HepG2 (cell line): ENCODE results near the gene RPAP3. TPM values are rescaled to one million over a fixed set of nuclear protein-coding genes. Genes with fewer than 3 reads are reported as not detected.

Experiments used
- ATAC-seq: fragments of 200-7000 bp; cut with Tn5 transposase; 3 replicates; pipeline ENCODE4 v1.9.1; 2020; ENCODE audit warnings: mild to moderate bottlenecking, moderate library complexity
- BruUV-seq: library from RNA; stranded (reverse); fragments of 400-500 nt; replicated peaks from 2 replicates; lab custom pipeline; 2021; lab: Mats Ljungman, UMichigan
- CTCF ChIA-PET: fragments of 300-600 bp; formaldehyde crosslinking; extraction: SDS; loops from one replicate; lab custom pipeline; 2021; ENCODE audit warnings: low total read pairs, inconsistent platforms, low intra/inter-chr PET ratio; lab: Yijun Ruan, JAX
- POLR2A ChIA-PET: fragments of 350-600 bp; sonication (Branson Sonifier 250); formaldehyde crosslinking; loops from one replicate; lab custom pipeline; 2020; ENCODE audit warnings: antibody characterized with exemption, inconsistent platforms; lab: Yijun Ruan, JAX
- DNase-seq: peaks from one replicate; pipeline ENCODE4 v3.0.0-alpha.2; 2015; ENCODE audit warnings: low spot score
- FAIRE-seq: peaks from 3 replicates; lab custom pipeline; 2011; peaks lifted over from hg19 to GRCh38; lab: Jason Lieb, UNC
- H2AFZ ChIP-seq: one replicate; pipeline ENCODE4 v1.6.1; 2011; ENCODE audit warnings: low read length, inconsistent platforms
- H3K27ac ChIP-seq: fragments of 300-600 bp; 3 replicates; pipeline ENCODE4 v1.8.0; 2011; ENCODE audit warnings: mixed run types, mild to moderate bottlenecking, mixed read lengths, low read length, inconsistent platforms; ENCODE audit not compliant: insufficient read depth; ENCODE audit errors: extremely low read length
- H3K27me3 ChIP-seq, 2 experiments: fragments of 200-600 bp in 1 of 2; 2 replicates in 1 of 2; 3 replicates in 1 of 2; pipeline versions ENCODE4 v1.6.0 to v1.8.0; 2011; ENCODE audit warnings: low read length in 2 of 2, mild to moderate bottlenecking in 2 of 2, moderate library complexity in 2 of 2, inconsistent platforms in 1 of 2; ENCODE audit not compliant: insufficient read depth in 2 of 2, control insufficient read depth in 1 of 2
- H3K36me3 ChIP-seq, 2 experiments: fragments of 200-600 bp in 1 of 2; replicated peaks in 1 of 2; 2 replicates in 1 of 2; 3 replicates in 1 of 2; pipeline versions ENCODE4 v1.5.1 to v1.8.0; 2011; ENCODE audit warnings: low read length in 2 of 2, inconsistent platforms in 1 of 2; ENCODE audit not compliant: insufficient read depth in 2 of 2, control insufficient read depth in 1 of 2
- H3K4me1 ChIP-seq: 2 replicates; pipeline ENCODE4 v1.5.1; 2012; ENCODE audit warnings: low read length, inconsistent platforms; ENCODE audit not compliant: insufficient read depth
- H3K4me2 ChIP-seq: 2 replicates; pipeline ENCODE4 v1.6.0; 2011; ENCODE audit warnings: low read depth, low read length, inconsistent platforms
- H3K4me3 ChIP-seq, 3 experiments: fragments of 200-600 bp in 1 of 3; sonication (generic), shearing (Covaris generic) in 1 of 3; replicated peaks in 1 of 3; 2 replicates each; pipeline ENCODE4 v1.5.1; 2011 to 2016; ENCODE audit warnings: low read length in 3 of 3, inconsistent platforms in 2 of 3, low read depth in 2 of 3, mild to moderate bottlenecking in 2 of 3, control low read depth in 1 of 3, mixed read lengths in 1 of 3; ENCODE audit not compliant: insufficient read depth in 1 of 3
- H3K79me2 ChIP-seq: one replicate; pipeline ENCODE4 v1.6.1; 2011; ENCODE audit warnings: low read length, inconsistent platforms; ENCODE audit not compliant: insufficient read depth
- H3K9ac ChIP-seq: 2 replicates; pipeline ENCODE4 v1.6.0; 2011; ENCODE audit warnings: mild to moderate bottlenecking, low read depth, low read length, inconsistent platforms; ENCODE audit not compliant: insufficient read depth
- H3K9me3 ChIP-seq: 2 replicates; pipeline ENCODE4 v1.5.1; 2012; ENCODE audit warnings: mild to moderate bottlenecking, low read length
- H4K20me1 ChIP-seq: 2 replicates; pipeline ENCODE4 v1.6.0; 2011; ENCODE audit warnings: inconsistent platforms, mild to moderate bottlenecking, low read length, moderate library complexity; ENCODE audit not compliant: insufficient read depth
- CHD2 ChIP-seq: IDR thresholded peaks from 2 replicates; pipeline ENCODE4 v1.6.1; 2011; ENCODE audit warnings: low read depth, low read length, improper control_type of control experiment
- ZNF605 ChIP-seq: sonication (generic); formaldehyde crosslinking; IDR thresholded peaks from 2 replicates; pipeline ENCODE4 v1.8.0; 2022; ENCODE audit warnings: mild to moderate bottlenecking, missing genetic modification reagents
- WGBS: methylation state at CpG from one replicate; pipeline ENCODE4 v1.1.6; 2017; ENCODE audit warnings: low lambda C conversion rate; 5-methylcytosine and 5-hydroxymethylcytosine counted together
- in situ Hi-C: cut with HindIII; loops from 2 replicates; pipeline ENCODE4 v1.10.0; 2017; ENCODE audit warnings: low pct_unique_long_range_greater_than_20kb; ENCODE audit not compliant: extremely low pct_ligation_motif_present
- intact Hi-C: fragments of 100-400 bp; cut with micrococcal nuclease; formaldehyde crosslinking; loops from one replicate; pipeline ENCODE4 v1.10.0; 2022; ENCODE audit not compliant: unreplicated experiment
- polyA plus RNA-seq, 8 experiments: library from polyadenylated mRNA; depleted of rRNA in 3 of 8; stranded (reverse) in 7 of 8; unstranded in 1 of 8; fragments of >200 nt; fragmentation: Illumina TruSeq in 4 of 8; extraction: Trizol in 4 of 8; gene quantifications; 2 replicates each; pipeline versions ENCODE4 v1.2.1 to v1.2.3, GENCODE V29; 2011 to 2016; ENCODE audit warnings: low read depth in 4 of 8, missing spikeins in 1 of 8, mixed read lengths in 1 of 8; ENCODE audit not compliant: insufficient read depth in 1 of 8
- total RNA-seq, 5 experiments: library from RNA; depleted of rRNA; stranded (reverse); fragments of >200 nt; fragmentation: Illumina TruSeq; extraction: Trizol; gene quantifications; 2 replicates each; pipeline ENCODE4 v1.2.3, GENCODE V29; 2016; ENCODE audit warnings: low read depth in 1 of 5
- TF ChIP-seq, protein P1 (sequence below): sonication (generic); formaldehyde crosslinking; IDR thresholded peaks from 2 replicates; pipeline ENCODE4 v1.5.1; 2020; ENCODE audit warnings: mild to moderate bottlenecking, missing genetic modification reagents, moderate library complexity
- TF ChIP-seq, protein P2 (sequence below): IDR thresholded peaks from 2 replicates; pipeline ENCODE4 v1.6.1; 2016; ENCODE audit warnings: missing compliant biosample characterization, missing genetic modification reagents, borderline replicate concordance
- TF ChIP-seq, protein P3 (sequence below), 2 experiments: fragments of 450-650 bp in 1 of 2; sonication (generic) in 1 of 2; formaldehyde crosslinking in 1 of 2; IDR thresholded peaks; 2 replicates each; pipeline versions ENCODE4 v1.6.1 to v1.8.0; 2016 to 2022; ENCODE audit warnings: antibody characterized with exemption in 1 of 2, mild to moderate bottlenecking in 1 of 2, missing genetic modification reagents in 1 of 2

RPAP3 gene
- total and polyA plus RNA-seq, 2 of the 13 experiments (the other 11 are each of a cell fraction or from before 2014, with no cell fraction given): 8.8 to 32.8 TPM

DNA sequence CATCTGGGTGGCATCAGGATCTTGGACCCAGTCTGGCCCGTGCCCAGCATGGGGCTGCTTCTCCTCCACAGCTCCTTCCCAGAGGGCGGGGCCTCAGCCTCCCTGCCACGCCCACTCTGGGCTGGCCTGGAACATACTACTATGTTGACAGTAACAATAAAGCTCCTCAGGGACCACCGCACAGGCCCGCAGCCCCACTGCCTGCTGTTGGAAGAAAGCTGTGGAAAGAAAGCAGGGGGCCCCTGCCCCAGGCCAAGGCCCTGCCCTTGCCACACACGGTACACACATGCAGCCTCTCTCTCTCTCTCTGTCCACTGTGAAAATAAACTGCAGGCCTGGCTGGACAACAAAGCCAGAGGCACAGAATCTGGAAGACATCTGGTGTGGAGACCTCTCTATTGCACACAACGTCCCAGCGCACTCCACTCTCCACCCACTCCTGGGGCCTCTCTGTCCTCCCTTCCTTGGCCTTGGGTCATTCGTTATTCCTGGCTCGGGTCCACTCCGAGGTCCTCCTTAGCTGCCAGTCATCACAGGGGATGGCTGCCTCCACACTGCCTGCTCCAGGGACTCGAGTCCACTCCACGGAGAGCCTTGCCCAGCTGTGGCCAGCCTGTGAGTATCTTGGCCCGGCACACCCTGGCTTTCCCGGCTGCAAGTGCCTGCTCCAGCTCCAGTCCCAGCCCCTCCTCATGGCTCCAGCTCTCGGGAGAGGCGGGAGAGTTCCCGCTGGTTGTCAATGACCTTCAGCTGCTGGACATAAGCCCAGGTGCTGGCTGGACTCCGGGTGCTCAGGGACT is 31.2 kb upstream of the RPAP3 start:
- no peak overlapping the region for H3K9ac ChIP-seq
- intact Hi-C loops: no loop called here
- no peak overlapping the region for H2AFZ ChIP-seq
- ATAC-seq (peak; percentile 59), FAIRE-seq (no peak), DNase-seq (no peak)
- peaks cover 32% of the 10 kb centered on the region for H3K4me1 ChIP-seq
- no peaks in the 10 kb centered on the region for H3K36me3 ChIP-seq
- H3K79me2 ChIP-seq: no peaks in the 10 kb centered on the region
- peak overlapping the region in 1 of 3 experiments; percentile 26; a peak in 1 of 6 replicates for H3K4me3 ChIP-seq
- H4K20me1 ChIP-seq: no peaks in the 10 kb centered on the region
- POLR2A ChIA-PET: interaction anchor here (1.4 kb wide), 1 partner anchor 31 kb away, joined by 6 read pairs; the partner anchor contains the start of gene RPAP3
- no TSS peak for BruUV-seq
- H3K9me3 ChIP-seq: no peaks in the 10 kb centered on the region
- H3K4me2 ChIP-seq: peak overlapping the region; percentile 51; the same call in 1 of the 2 replicates
- no peak overlapping the region for H3K27ac ChIP-seq
- 0% methylated on average over 10 of the region's 19 CpGs for WGBS
- in situ Hi-C loops: no loop called here
- CTCF ChIA-PET: interaction anchor here (0.9 kb wide), 1 partner anchor 102 kb away, joined by 3 read pairs; no protein-coding TSS in a partner anchor
- peaks cover 12 to 36% of the 10 kb centered on the region in 2 experiments for H3K27me3 ChIP-seq
- TF ChIP-seq, protein P1, sequence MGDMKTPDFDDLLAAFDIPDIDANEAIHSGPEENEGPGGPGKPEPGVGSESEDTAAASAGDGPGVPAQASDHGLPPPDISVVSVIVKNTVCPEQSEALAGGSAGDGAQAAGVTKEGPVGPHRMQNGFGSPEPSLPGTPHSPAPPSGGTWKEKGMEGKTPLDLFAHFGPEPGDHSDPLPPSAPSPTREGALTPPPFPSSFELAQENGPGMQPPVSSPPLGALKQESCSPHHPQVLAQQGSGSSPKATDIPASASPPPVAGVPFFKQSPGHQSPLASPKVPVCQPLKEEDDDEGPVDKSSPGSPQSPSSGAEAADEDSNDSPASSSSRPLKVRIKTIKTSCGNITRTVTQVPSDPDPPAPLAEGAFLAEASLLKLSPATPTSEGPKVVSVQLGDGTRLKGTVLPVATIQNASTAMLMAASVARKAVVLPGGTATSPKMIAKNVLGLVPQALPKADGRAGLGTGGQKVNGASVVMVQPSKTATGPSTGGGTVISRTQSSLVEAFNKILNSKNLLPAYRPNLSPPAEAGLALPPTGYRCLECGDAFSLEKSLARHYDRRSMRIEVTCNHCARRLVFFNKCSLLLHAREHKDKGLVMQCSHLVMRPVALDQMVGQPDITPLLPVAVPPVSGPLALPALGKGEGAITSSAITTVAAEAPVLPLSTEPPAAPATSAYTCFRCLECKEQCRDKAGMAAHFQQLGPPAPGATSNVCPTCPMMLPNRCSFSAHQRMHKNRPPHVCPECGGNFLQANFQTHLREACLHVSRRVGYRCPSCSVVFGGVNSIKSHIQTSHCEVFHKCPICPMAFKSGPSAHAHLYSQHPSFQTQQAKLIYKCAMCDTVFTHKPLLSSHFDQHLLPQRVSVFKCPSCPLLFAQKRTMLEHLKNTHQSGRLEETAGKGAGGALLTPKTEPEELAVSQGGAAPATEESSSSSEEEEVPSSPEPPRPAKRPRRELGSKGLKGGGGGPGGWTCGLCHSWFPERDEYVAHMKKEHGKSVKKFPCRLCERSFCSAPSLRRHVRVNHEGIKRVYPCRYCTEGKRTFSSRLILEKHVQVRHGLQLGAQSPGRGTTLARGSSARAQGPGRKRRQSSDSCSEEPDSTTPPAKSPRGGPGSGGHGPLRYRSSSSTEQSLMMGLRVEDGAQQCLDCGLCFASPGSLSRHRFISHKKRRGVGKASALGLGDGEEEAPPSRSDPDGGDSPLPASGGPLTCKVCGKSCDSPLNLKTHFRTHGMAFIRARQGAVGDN: peak; percentile 35
- TF ChIP-seq, protein P2, sequence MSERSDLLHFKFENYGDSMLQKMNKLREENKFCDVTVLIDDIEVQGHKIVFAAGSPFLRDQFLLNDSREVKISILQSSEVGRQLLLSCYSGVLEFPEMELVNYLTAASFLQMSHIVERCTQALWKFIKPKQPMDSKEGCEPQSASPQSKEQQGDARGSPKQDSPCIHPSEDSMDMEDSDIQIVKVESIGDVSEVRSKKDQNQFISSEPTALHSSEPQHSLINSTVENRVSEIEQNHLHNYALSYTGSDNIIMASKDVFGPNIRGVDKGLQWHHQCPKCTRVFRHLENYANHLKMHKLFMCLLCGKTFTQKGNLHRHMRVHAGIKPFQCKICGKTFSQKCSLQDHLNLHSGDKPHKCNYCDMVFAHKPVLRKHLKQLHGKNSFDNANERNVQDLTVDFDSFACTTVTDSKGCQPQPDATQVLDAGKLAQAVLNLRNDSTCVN (CRISPR knock-in tag): no peak
- TF ChIP-seq ZNF605 (CRISPR knock-in tag) (no peak), CHD2 (0 out of 2 replicates have a peak, but pooled peaks have one; percentile 24)
- TF ChIP-seq, protein P3, sequence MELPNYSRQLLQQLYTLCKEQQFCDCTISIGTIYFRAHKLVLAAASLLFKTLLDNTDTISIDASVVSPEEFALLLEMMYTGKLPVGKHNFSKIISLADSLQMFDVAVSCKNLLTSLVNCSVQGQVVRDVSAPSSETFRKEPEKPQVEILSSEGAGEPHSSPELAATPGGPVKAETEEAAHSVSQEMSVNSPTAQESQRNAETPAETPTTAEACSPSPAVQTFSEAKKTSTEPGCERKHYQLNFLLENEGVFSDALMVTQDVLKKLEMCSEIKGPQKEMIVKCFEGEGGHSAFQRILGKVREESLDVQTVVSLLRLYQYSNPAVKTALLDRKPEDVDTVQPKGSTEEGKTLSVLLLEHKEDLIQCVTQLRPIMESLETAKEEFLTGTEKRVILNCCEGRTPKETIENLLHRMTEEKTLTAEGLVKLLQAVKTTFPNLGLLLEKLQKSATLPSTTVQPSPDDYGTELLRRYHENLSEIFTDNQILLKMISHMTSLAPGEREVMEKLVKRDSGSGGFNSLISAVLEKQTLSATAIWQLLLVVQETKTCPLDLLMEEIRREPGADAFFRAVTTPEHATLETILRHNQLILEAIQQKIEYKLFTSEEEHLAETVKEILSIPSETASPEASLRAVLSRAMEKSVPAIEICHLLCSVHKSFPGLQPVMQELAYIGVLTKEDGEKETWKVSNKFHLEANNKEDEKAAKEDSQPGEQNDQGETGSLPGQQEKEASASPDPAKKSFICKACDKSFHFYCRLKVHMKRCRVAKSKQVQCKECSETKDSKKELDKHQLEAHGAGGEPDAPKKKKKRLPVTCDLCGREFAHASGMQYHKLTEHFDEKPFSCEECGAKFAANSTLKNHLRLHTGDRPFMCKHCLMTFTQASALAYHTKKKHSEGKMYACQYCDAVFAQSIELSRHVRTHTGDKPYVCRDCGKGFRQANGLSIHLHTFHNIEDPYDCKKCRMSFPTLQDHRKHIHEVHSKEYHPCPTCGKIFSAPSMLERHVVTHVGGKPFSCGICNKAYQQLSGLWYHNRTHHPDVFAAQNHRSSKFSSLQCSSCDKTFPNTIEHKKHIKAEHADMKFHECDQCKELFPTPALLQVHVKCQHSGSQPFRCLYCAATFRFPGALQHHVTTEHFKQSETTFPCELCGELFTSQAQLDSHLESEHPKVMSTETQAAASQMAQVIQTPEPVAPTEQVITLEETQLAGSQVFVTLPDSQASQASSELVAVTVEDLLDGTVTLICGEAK (IDR thresholded peaks at IDR 0.05): no peak
- TF ChIP-seq, protein P3 (CRISPR knock-in tag; IDR thresholded peaks at IDR 0.05): 0 out of 2 replicates have a peak, but pooled peaks have one; percentile 32
